AG09309 (cell line): ENCODE measurements around the gene LRRC27.
"Not testable (repeated sequence)": the region's sequence is repeated elsewhere in the genome, so short reads cannot be mapped to it uniquely, and the experiment has no call there.

ENCODE experiments used
- DNase-seq: peaks from one replicate; pipeline ENCODE4 v3.0.0-alpha.2; 2010; ENCODE audit warnings: low read depth
- H3K4me3 ChIP-seq: 2 replicates; pipeline ENCODE4 v1.5.1; 2011; ENCODE audit warnings: mild to moderate bottlenecking, low read depth, low read length, moderate library complexity; ENCODE audit not compliant: control insufficient read depth
- CTCF ChIP-seq: IDR thresholded peaks from 2 replicates; pipeline ENCODE4 v1.5.1; 2011; ENCODE audit warnings: mild to moderate bottlenecking, low read depth, low read length, inconsistent platforms; ENCODE audit not compliant: insufficient read depth, control insufficient read depth; ENCODE audit errors: missing control alignments

Gene LRRC27

GRCh38 chr10:132311338-132311939, 20.6 kb upstream of the LRRC27 start:
- no peak for TF ChIP-seq CTCF
- DNase-seq, result no peak
- H3K4me3 ChIP-seq, result no peak overlapping the region

- H3K4me3 ChIP-seq, result no peak overlapping the region
- no peak for DNase-seq
- no peak for TF ChIP-seq CTCF
These were observed 18.7 kb upstream of the LRRC27 start for GRCh38 chr10:132313305-132313704.

- no peak for DNase-seq
- no peak for TF ChIP-seq CTCF
- H3K4me3 ChIP-seq, result no peak overlapping the region
These were observed 18.1 kb upstream of the LRRC27 start for GRCh38 chr10:132313865-132314264.

GRCh38 chr10:132314336-132314735, 17.7 kb upstream of the LRRC27 start:
- TF ChIP-seq CTCF, result no peak

GRCh38 chr10:132314881-132315280, 17.1 kb upstream of the LRRC27 start:
- DNase-seq, H3K4me3 ChIP-seq: not testable (repeated sequence)

More at GRCh38 chr10:132314336-132314735, 17.7 kb upstream of the LRRC27 start:
- no peak for DNase-seq
- H3K4me3 ChIP-seq, result no peak overlapping the region

- DNase-seq, result no peak
- H3K4me3 ChIP-seq, result no peak overlapping the region
- TF ChIP-seq CTCF, result no peak
These were observed 15.9 kb upstream of the LRRC27 start for GRCh38 chr10:132316133-132316532.

GRCh38 chr10:132317477-132317876, 14.5 kb upstream of the LRRC27 start:
- not testable (repeated sequence) for DNase-seq, H3K4me3 ChIP-seq
